Panc1 (cell line): ENCODE data around the gene ISG20L2. TPM values are rescaled to one million over a fixed set of nuclear protein-coding genes. Genes with fewer than 3 reads are reported as not detected.
A peak's percentile ranks its signal among the peaks of the same experiment; 100 is the strongest.

Experiments used
- ATAC-seq: fragments of 200-7000 bp; cut with Tn5 transposase; 2 replicates; pipeline ENCODE4 v1.9.1; 2020; ENCODE audit warnings: mild to moderate bottlenecking, moderate library complexity
- BruUV-seq: library from RNA; stranded (reverse); fragments of 400-500 nt; replicated peaks from 2 replicates; lab custom pipeline; 2021; lab: Mats Ljungman, UMichigan
- CTCF ChIA-PET: fragments of 300-600 bp; sonication (Branson Sonifier 250); formaldehyde crosslinking; loops from one replicate; lab custom pipeline; 2022; ENCODE audit warnings: antibody characterized with exemption; lab: Charles Lee
- POLR2A ChIA-PET: fragments of 300-600 bp; sonication (Branson Sonifier 250); formaldehyde crosslinking; loops from one replicate; lab custom pipeline; 2022; ENCODE audit warnings: antibody characterized with exemption; lab: Charles Lee
- DNase-seq: peaks from one replicate; pipeline ENCODE4 v3.0.0-alpha.2; 2010; ENCODE audit warnings: low read depth, low spot score
- H3K27ac ChIP-seq: 2 replicates; pipeline ENCODE4 v1.5.1; 2011; ENCODE audit warnings: mild to moderate bottlenecking, low read length, inconsistent platforms
- H3K27me3 ChIP-seq: fragments of 200-500 bp; sonication (Bioruptor generic); 2 replicates; pipeline ENCODE4 v1.6.0; 2014; ENCODE audit warnings: low read length, inconsistent platforms; ENCODE audit not compliant: control insufficient read depth, insufficient read depth
- H3K36me3 ChIP-seq: fragments of 200-500 bp; sonication (Bioruptor generic); 2 replicates; pipeline ENCODE4 v1.5.1; 2014; ENCODE audit warnings: inconsistent platforms, mild to moderate bottlenecking, low read length, moderate library complexity; ENCODE audit not compliant: control insufficient read depth, insufficient read depth
- H3K4me1 ChIP-seq: 2 replicates; pipeline ENCODE4 v1.5.1; 2011; ENCODE audit warnings: inconsistent platforms, mild to moderate bottlenecking, low read length, moderate library complexity; ENCODE audit not compliant: control insufficient read depth, insufficient read depth
- H3K4me3 ChIP-seq, 2 experiments: 2 replicates each; pipeline ENCODE4 v1.5.1; 2011 to 2012; ENCODE audit warnings: low read depth in 2 of 2, low read length in 2 of 2, mild to moderate bottlenecking in 2 of 2, inconsistent platforms in 1 of 2, moderate library complexity in 1 of 2
- H3K9me3 ChIP-seq: fragments of 200-500 bp; sonication (Bioruptor generic); 2 replicates; pipeline ENCODE4 v1.5.1; 2014; ENCODE audit warnings: low read depth, mild to moderate bottlenecking, inconsistent platforms, low read length, moderate library complexity; ENCODE audit not compliant: control insufficient read depth, insufficient read depth
- POLR2AphosphoS5 ChIP-seq: IDR thresholded peaks from 2 replicates; pipeline ENCODE4 v1.6.1; 2012; ENCODE audit warnings: mild to moderate bottlenecking, low read depth, low read length, moderate library complexity
- SIN3A ChIP-seq: IDR thresholded peaks from 2 replicates; pipeline ENCODE4 v1.6.1; 2012; ENCODE audit warnings: low read depth, mild to moderate bottlenecking, low read length, moderate library complexity, borderline replicate concordance; ENCODE audit not compliant: insufficient read depth
- TCF7L2 ChIP-seq: IDR thresholded peaks from 2 replicates; pipeline ENCODE4 v1.6.1; 2011; ENCODE audit warnings: mild to moderate bottlenecking, low read depth, low read length, inconsistent platforms
- in situ Hi-C: cut with HindIII; loops from 2 replicates; pipeline ENCODE4 v1.10.0; 2016; ENCODE audit warnings: low sequenced_read_pairs, low pct_unique_long_range_greater_than_20kb
- intact Hi-C: fragments of 100-400 bp; cut with micrococcal nuclease; formaldehyde crosslinking; loops from one replicate; pipeline ENCODE4 v1.10.0; 2022; ENCODE audit not compliant: unreplicated experiment
- total RNA-seq: library from RNA; stranded (reverse); gene quantifications from one replicate; pipeline ENCODE4 v1.2.1, GENCODE V29; 2021; ENCODE audit not compliant: unreplicated experiment
- TF ChIP-seq, protein P1 (sequence below): fragments of 450-650 bp; IDR thresholded peaks from 2 replicates; pipeline ENCODE4 v1.5.1; 2017; ENCODE audit warnings: mild to moderate bottlenecking
- TF ChIP-seq, protein P2 (sequence below), 2 experiments: IDR thresholded peaks; 2 replicates each; pipeline ENCODE4 v1.6.1; 2011 to 2012; ENCODE audit warnings: low read depth in 2 of 2, control low read depth in 1 of 2, low read length in 1 of 2, mild to moderate bottlenecking in 1 of 2, moderate library complexity in 1 of 2; ENCODE audit not compliant: insufficient read depth in 1 of 2

ISG20L2 gene
- total RNA-seq, 1 experiment from 2014 or later = 40.6 TPM

DNA sequence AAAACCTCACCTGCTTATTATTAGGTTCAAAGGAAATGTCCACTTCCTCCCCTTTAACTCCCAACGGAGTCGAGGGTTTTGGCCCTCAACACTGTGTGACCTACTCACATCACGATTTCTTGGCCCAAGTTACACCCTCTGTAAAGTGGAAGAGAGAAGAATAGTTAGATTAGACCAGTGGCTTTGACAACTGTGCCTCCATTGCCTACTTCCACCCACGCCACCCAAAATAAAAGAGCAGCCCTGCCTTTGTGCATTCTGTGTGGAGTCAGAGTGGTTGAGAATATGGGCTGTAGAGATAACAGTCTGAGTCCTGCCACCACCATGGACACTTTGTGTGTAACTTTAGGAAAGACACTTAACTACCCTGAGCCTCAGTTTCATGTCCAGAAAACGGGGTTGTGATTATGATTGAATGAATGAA is 27.0 kb upstream of the ISG20L2 start:
- POLR2A ChIA-PET = no interaction called here
- no peaks in the 10 kb centered on the region for H3K9me3 ChIP-seq
- no peaks in the 10 kb centered on the region for H3K27me3 ChIP-seq
- no peak overlapping the region for H3K4me3 ChIP-seq
- H3K36me3 ChIP-seq = no peaks in the 10 kb centered on the region; the same call in 1 of the 2 replicates
- ATAC-seq = no peak
- no peak for DNase-seq
- intact Hi-C loops = no loop called here
- in situ Hi-C loops = no loop called here
- CTCF ChIA-PET = no interaction called here
- no peak overlapping the region for H3K27ac ChIP-seq
- H3K4me1 ChIP-seq = peaks cover 9% of the 10 kb centered on the region
- TF ChIP-seq, protein P1, sequence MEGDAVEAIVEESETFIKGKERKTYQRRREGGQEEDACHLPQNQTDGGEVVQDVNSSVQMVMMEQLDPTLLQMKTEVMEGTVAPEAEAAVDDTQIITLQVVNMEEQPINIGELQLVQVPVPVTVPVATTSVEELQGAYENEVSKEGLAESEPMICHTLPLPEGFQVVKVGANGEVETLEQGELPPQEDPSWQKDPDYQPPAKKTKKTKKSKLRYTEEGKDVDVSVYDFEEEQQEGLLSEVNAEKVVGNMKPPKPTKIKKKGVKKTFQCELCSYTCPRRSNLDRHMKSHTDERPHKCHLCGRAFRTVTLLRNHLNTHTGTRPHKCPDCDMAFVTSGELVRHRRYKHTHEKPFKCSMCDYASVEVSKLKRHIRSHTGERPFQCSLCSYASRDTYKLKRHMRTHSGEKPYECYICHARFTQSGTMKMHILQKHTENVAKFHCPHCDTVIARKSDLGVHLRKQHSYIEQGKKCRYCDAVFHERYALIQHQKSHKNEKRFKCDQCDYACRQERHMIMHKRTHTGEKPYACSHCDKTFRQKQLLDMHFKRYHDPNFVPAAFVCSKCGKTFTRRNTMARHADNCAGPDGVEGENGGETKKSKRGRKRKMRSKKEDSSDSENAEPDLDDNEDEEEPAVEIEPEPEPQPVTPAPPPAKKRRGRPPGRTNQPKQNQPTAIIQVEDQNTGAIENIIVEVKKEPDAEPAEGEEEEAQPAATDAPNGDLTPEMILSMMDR = no peak
- no peak for TF ChIP-seq SIN3A
- TF ChIP-seq, protein P2, sequence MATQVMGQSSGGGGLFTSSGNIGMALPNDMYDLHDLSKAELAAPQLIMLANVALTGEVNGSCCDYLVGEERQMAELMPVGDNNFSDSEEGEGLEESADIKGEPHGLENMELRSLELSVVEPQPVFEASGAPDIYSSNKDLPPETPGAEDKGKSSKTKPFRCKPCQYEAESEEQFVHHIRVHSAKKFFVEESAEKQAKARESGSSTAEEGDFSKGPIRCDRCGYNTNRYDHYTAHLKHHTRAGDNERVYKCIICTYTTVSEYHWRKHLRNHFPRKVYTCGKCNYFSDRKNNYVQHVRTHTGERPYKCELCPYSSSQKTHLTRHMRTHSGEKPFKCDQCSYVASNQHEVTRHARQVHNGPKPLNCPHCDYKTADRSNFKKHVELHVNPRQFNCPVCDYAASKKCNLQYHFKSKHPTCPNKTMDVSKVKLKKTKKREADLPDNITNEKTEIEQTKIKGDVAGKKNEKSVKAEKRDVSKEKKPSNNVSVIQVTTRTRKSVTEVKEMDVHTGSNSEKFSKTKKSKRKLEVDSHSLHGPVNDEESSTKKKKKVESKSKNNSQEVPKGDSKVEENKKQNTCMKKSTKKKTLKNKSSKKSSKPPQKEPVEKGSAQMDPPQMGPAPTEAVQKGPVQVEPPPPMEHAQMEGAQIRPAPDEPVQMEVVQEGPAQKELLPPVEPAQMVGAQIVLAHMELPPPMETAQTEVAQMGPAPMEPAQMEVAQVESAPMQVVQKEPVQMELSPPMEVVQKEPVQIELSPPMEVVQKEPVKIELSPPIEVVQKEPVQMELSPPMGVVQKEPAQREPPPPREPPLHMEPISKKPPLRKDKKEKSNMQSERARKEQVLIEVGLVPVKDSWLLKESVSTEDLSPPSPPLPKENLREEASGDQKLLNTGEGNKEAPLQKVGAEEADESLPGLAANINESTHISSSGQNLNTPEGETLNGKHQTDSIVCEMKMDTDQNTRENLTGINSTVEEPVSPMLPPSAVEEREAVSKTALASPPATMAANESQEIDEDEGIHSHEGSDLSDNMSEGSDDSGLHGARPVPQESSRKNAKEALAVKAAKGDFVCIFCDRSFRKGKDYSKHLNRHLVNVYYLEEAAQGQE (IDR thresholded peaks at IDR 0.05; ENCODE audit: insufficient read depth in 1 of 2, low read depth in 2 of 2, low read length in 1 of 2) = no peak
- no peak for TF ChIP-seq TCF7L2
- TF ChIP-seq POLR2AphosphoS5 = no peak
- TSS peak; percentile 54 for BruUV-seq

DNA sequence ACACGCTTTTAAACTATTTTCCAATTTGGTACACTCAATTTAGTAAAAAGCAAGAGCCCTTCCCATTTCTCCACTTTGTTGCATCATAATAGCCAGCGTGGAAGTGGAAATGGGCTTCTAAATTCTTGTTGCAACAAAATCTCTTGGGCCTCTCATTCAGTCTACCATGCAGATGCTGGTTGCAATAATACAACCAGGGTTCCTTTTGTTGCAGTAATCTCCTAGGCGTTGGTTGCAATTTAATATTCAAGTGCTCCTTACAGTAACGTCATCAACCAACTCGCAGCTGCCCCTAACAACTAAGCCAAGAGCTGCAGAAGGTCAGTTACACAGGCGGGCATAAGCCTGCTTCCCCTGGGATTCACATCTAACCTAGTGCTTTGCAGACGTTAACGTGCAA is 25.7 kb upstream of the ISG20L2 start:
- ChIA-PET POLR2A (no interaction called here), CTCF (interaction anchor here (0.6 kb wide), 1 partner anchor 41 kb away, joined by 4 read pairs; no protein-coding TSS in a partner anchor)
- intact Hi-C loops = no loop called here
- H3K4me1 ChIP-seq = peaks cover 13% of the 10 kb centered on the region
- H3K27ac ChIP-seq = no peak overlapping the region
- BruUV-seq = no TSS peak
- ATAC-seq (no peak), DNase-seq (no peak)
- TF ChIP-seq SIN3A = no peak
- TF ChIP-seq TCF7L2 = no peak
- TF ChIP-seq POLR2AphosphoS5 = no peak
- TF ChIP-seq, protein P2 (IDR thresholded peaks at IDR 0.05; ENCODE audit: insufficient read depth in 1 of 2, low read depth in 2 of 2, low read length in 1 of 2) = no peak
- TF ChIP-seq, protein P1 = no peak
- peaks cover 8% of the 10 kb centered on the region for H3K36me3 ChIP-seq
- no peaks in the 10 kb centered on the region for H3K9me3 ChIP-seq
- no peaks in the 10 kb centered on the region for H3K27me3 ChIP-seq
- no peak overlapping the region for H3K4me3 ChIP-seq
- in situ Hi-C loops = no loop called here
